GM10248 (cell line): Measurements from ENCODE around the gene TMEM161A.

Experiments used
- CTCF ChIA-PET: fragments of 300-600 bp; sonication (Branson Sonifier 250); formaldehyde crosslinking; extraction: SDS; loops from one replicate; lab custom pipeline; 2021; ENCODE audit warnings: antibody characterized with exemption; lab: Yijun Ruan, JAX
- POLR2A ChIA-PET: fragments of 350-650 bp; sonication (Branson Sonifier 250); formaldehyde crosslinking; extraction: SDS; loops from one replicate; lab custom pipeline; 2020; ENCODE audit warnings: antibody characterized with exemption; lab: Yijun Ruan, JAX
- DNase-seq: peaks from one replicate; pipeline ENCODE4 v3.0.0; 2012; ENCODE audit errors: extremely low spot score
- TF ChIP-seq, protein P1 (sequence below): IDR thresholded peaks from 2 replicates; pipeline ENCODE4 v1.5.1; 2012; ENCODE audit warnings: mild to moderate bottlenecking, low read depth; ENCODE audit errors: extremely low read depth, missing control alignments, control extremely low read depth

Gene TMEM161A

DNA sequence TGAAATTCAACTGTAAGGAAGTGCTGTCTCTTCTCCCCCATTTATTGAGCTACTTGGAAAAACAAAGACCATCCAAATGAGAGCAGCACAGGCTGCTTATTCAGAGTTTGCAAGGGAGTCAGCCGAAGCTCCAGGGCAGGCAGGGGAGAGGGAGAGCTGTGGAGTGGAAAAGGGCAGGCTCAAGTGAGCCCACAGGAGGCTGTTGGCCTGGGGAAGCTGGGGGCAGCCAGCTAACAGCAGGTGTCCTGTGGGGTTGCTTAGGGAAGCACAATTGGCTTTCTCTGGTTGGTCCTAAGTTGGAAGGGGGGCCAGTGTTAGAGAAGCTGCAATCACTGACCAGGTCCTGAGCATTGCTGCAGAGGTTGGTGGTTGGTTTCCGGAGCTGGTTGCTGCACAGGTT lies 50.6 kb downstream of the TMEM161A start:
- CTCF ChIA-PET, result interaction anchor here (1.0 to 3.1 kb wide), 2 partner anchors 11 to 87 kb away, joined by 5 to 9 read pairs; no protein-coding TSS in a partner anchor
- no peak for DNase-seq
- POLR2A ChIA-PET, result no interaction called here
- TF ChIP-seq, protein P1, sequence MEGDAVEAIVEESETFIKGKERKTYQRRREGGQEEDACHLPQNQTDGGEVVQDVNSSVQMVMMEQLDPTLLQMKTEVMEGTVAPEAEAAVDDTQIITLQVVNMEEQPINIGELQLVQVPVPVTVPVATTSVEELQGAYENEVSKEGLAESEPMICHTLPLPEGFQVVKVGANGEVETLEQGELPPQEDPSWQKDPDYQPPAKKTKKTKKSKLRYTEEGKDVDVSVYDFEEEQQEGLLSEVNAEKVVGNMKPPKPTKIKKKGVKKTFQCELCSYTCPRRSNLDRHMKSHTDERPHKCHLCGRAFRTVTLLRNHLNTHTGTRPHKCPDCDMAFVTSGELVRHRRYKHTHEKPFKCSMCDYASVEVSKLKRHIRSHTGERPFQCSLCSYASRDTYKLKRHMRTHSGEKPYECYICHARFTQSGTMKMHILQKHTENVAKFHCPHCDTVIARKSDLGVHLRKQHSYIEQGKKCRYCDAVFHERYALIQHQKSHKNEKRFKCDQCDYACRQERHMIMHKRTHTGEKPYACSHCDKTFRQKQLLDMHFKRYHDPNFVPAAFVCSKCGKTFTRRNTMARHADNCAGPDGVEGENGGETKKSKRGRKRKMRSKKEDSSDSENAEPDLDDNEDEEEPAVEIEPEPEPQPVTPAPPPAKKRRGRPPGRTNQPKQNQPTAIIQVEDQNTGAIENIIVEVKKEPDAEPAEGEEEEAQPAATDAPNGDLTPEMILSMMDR, result no peak

DNA sequence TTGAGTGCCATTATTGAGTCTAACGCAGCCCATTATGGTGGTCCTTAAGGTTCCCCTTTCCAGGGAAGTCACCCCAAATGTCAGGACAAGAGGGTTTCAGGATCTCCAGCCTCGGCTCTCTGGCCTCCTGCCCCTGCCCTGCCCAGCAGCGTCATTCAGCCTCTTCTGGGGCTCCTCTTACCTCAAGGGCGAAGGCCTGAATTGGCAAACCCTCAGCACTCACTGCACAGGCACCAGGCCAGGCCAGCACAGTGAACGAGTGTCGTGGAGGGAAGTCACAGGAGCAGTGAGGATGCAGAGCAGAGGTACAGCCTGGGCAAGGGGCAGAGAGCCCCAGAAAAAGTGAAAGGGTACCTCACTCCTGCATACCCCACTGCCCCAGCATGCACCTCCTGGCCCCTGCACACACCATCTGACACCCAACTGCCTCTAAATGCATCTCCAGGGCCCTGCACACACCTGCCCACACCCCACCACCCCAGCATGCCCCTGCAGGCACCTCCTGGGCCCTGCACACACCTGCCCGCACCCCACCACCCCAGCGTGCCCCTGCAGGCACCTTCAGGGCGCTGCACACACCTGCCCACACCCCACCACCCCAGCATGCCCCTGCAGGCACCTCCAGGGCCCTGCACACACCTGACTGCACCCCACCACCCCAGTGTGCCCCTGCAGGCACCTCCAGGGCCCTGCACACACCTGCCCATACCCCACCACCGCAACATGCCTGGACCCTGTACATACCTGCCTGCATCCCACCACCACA lies 54.7 kb downstream of the TMEM161A start:
- no peak for DNase-seq
- CTCF ChIA-PET, result no interaction called here
- TF ChIP-seq, protein P1, result no peak
- POLR2A ChIA-PET, result no interaction called here

DNA sequence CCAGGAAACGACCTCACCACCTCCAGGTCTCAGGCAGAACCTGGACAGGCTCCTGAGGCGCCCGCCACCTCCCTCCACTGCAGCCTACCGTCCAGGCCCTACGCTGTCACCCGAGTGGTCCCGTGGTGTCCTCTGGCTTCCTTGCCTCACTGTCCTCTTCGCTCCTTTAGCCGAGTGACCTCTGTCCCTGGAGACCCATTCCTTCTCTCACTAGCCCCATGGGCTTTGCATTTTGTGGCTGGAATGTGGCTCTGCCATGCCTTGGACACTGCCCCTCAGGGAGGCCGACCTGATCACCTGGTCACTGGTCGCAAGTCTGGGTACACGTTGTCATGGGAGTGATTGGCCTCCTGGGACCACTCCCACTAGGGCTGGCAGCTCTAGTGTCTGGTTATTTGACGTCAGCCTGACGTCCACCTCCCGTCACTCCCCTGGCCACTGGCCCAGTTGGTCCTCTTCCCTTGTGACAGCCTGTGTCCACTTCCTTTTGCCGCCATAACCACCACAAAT lies 56.6 kb downstream of the TMEM161A start:
- DNase-seq, result no peak
- POLR2A ChIA-PET, result no interaction called here
- CTCF ChIA-PET, result no interaction called here
- TF ChIP-seq, protein P1, result no peak

DNA sequence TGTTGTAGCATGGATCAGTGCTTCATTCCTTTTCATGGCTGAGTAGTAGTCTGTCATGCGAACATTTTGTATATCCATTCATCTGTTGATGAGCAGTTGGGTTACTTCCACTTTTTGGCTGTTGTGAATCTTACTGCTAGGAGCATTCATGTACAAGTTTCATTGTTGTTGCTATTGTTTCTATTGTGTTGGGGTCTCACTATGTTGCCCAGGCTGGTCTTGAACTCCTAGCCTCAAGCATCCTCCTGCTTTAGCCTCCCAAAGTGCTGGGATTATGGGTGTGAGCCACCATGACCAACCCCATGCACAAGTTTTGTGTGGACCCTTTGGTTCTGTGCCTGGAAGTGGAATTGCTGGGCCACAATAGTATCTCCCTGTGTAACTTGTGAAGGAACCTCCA lies 58.7 kb downstream of the TMEM161A start:
- ChIA-PET CTCF (no interaction called here), POLR2A (no interaction called here)
- TF ChIP-seq, protein P1, result no peak
- no peak for DNase-seq

DNA sequence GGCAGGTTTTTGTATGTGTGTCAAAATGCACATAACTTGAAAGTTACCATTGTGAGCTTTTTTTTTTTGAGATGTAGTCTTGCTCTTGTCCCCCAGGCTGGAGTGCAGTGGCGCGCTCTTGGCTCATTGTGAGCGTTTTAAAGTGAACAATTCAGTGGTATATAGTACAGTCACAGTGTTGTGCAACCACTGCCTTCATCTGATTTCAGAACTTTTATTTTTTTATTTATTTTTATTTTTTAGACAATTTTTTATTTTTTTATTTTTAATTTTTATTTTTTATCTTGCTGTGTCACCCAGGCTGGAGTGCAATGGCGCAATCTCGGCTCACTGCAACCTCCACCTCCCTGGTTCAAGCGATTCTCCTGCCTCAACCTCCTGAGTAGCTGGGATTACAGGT lies 59.5 kb downstream of the TMEM161A start:
- POLR2A ChIA-PET, result no interaction called here
- no peak for DNase-seq
- TF ChIP-seq, protein P1, result no peak
- CTCF ChIA-PET, result interaction anchor here (1.1 kb wide), 1 partner anchor 16 kb away, joined by 3 read pairs; no protein-coding TSS in a partner anchor

DNA sequence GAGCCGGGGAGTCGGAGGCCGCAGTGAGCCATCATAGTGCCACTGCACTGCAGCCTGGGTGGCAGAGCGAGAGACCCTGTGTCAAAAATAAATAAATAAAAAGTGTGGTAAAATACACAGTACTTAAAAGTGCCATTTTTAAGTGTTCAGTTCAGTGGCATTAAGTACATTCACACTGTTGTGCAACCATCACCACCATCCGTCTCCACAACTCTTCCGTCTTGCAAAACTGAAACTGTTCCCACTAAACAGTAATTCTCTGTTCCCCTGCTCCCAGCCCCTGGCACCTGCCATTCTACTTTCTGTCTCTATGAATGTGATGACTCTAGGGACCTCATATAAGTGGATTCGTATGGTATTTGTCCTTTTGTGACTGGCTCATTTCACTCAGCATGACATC lies 61.2 kb downstream of the TMEM161A start:
- TF ChIP-seq, protein P1, result no peak
- no peak for DNase-seq
- ChIA-PET CTCF (interaction anchor here (0.6 to 1.3 kb wide), 4 partner anchors 12 to 425 kb away, joined by 3 to 5 read pairs (median 3); no protein-coding TSS in a partner anchor), POLR2A (no interaction called here)
